Myocyte (in vitro differentiated cells): ENCODE data around the gene USP31. TPM values are rescaled to one million over a fixed set of nuclear protein-coding genes. Genes with fewer than 3 reads are reported as not detected.

Experiments
- DNase-seq: peaks from one replicate; pipeline ENCODE4 v3.0.0-alpha.2; 2012; ENCODE audit warnings: low read depth
- total RNA-seq: library from RNA; depleted of rRNA; stranded (reverse); fragments of >200 nt; gene quantifications from 2 replicates; pipeline ENCODE4 v1.2.3, GENCODE V29; 2014

USP31 gene
- total RNA-seq, 1 donor from 2014 or later, result 4.9 TPM

- DNase-seq, result no peak
Observed at GRCh38 chr16:23024044-23024443, 125.2 kb downstream of the USP31 start.

DNA sequence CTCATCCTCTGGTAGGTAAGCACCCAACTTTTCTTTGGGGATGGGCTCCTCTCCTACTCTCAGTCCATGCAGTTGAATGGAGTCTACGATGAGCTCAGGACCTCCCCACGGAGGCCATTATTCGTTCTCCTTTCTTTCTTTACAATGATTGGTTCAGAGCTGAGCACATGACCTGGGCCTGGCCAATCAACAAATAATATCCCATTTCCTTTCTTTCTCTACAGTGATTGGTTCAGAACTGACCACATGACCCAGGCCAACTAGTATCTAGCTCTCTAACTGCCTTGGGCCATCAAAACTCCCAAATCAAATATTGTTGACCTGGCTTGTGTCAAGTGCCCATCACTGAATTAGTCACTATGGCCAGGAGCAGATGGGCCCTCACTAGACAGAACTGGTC is 129.2 kb downstream of the USP31 start:
- DNase-seq, result no peak

DNA sequence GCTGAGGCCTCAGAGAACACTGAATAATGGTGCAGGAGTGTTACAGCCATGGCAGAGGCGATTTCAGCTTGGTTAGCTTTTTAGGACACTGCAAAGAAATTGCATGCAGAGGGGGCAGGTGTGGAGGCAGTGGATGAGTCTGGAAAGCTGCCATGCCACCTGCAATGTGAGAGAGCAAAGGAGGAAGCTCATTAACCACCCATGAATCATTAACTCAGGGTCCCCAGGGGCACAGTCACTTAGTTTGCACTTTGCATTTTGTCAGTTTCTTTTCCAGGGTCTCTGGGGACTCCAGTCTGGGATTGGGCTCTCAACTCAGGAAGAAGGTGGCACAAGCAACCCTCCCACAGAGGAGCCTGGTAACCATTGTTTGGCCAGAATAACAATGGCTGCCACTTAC is 132.9 kb downstream of the USP31 start:
- DNase-seq, result no peak

DNA sequence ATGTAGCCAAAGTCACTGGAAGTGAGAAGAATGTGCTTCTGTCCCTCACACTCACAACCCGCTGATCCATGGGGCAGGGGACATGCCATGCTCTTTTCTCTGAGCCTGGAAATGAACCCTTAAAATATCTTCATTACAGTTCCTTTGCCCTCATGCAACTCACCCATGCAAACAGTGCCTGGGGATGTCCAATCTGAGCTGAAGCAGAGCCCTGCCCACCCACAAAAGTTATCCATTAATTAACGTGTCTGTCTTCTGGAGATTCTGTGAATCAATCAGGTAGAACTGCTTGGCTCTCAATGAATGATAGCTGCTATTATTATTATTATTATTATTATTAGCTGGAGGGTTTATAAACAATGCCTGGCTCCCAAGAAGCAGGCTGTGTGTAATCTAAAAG is 133.7 kb downstream of the USP31 start:
- no peak for DNase-seq

DNA sequence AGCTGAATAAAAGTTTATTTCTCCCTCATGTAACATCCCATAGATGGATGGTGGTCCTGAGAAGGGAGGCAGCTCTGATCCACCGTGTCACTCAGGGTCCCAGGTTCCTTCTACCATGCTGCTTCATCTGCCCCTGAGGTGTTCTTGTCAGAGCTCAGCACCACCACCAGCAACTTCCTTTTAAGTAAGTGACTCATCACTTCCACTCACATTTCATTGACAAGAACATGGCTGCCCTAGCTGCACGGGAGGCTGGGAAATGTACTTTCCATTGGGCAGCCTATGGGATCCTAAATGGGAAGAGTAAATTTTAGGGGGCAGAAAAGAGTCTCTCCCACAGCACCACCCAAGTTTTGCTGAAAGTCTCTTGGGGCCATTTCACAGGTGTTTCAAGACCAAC is 134.7 kb downstream of the USP31 start:
- DNase-seq, result no peak

Other genes starting within 250 kb of the USP31 start
- gene SCNN1G, start 33.3 kb upstream of the USP31 start, total RNA-seq, result not detected in 2 replicates
- not detected in 2 replicates for gene SCNN1B, start 152.8 kb upstream of the USP31 start, total RNA-seq